IPS-NIHi7 (cell line): ENCODE measurements around the gene ZNF296.

Experiments used
- DNase-seq: peaks from one replicate; pipeline ENCODE4 v3.0.0; 2012; ENCODE audit warnings: mixed read lengths; ENCODE audit errors: extremely low spot score

The ZNF296 gene

GRCh38 chr19:45082170-45082569, 5.9 kb upstream of the ZNF296 start:
- DNase-seq = no peak

GRCh38 chr19:45079911-45080370, 3.7 kb upstream of the ZNF296 start:
- no peak for DNase-seq

DNA sequence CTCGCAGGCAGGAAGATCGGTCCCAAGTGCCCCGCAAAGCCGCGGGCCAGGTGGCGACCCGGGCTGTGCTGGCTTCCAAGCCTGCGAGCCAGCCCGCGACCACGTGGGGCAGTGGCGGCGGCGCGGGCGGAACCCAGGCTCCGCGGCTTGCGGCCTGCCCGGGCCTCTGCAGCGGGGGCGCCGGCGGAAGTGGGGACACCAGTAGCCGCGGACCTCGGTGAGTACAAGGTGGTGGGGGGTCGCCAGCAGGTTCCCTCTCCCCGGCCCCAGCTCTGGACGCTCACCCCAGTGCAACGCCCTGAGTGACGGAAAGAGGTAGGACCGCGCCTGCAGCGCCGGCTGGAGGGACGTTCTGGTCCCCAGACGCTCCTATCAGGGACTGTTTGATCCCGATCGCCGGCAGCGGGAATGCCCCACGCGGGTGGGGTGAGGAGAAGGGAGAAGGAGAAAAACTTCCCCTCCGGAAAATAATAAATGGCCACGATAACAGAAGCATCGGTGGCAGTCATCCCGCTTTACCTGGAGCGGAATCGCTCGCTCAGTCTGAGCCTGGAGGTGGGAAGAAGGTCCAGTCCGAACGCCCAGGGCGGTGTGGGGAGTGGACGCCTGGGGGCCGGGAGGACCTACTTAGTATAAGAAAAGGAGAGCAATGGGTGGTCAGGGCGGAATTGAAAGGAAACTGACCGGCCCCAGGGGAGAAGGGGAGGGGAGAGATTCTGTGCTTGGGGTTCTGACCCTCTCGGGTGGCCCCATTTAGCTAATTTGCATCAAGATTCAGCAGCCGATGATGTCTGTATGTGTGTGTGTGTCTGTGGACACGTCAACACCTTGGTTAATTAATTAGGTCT, 3.0 kb upstream of the ZNF296 start, which contains the start of gene GEMIN7:
Gene GEMIN7 (plus strand): TSS at position 198 of the 848 bp plus-strand sequence. CDS start 10,855 bp downstream, outside the sequence.
- peak; percentile 82 for DNase-seq

DNA sequence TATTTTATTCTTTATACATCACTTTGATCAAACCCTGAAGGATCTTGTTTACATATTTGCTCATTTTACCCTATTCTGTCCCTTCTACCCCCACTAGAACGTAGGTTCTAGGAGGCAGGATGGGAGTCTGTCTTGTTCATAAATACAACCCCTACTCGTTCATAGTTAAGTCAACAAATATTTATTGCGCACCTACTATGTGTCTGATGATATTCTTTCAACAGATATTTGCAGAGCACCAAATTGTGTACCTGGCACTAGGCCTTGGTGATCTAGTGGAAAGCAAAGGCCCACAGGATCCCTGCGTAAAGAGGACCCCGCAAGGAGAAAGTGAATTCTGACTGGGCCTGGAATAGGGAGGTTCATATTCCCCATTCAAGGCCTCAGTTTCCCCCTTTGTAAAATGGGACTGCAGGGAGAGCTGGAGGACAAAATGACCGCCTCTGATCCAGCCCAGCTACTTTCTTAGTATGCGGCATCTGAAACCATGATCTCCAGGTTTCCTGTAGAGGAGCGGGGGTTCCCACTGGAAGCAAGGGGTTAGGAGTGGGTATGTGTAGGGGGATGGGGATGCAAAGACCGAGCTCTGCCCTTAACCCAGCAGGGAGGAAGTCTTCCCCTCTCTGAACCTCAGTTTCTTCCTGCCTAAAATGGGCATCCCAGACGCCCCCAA, 2.2 kb upstream of the ZNF296 start:
- no peak for DNase-seq

GRCh38 chr19:45076851-45077730, 813 bp upstream of the ZNF296 start:
- no peak for DNase-seq

DNA sequence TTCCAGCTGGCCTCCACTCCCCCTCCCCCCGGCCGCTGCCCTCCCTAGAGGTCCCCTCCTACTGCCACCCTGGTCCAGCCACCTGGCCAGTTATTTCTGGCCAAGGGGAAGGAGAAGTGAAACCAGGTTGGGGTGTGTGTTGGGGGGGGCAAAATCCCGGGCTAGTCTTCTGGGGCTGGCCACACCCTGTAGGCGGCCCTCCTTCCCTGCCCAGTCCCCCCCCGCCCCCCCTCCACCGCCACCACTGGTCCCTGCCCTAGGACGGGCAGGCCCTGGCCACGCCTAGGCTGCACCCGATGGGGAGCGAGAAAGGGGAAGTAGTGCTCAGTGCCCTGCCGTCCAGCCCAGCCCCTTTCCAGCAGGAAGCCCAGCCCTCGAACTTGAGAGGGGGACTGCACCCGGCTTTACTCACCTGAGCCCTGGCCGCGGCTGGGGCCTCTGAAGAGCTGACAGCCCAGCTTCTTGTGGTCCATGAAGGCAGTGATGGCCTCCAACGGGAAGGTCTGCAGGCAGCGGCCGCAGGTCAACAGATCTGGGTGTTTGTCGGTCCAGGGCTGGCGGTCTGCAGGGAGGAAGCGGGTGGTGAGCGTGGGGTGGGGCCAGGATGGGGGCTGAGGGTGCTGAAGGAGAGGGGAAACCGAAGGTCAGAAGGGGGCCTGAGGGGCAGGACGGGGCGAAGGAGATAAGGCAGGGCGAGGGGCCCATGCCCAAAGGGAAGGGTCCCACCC, 813 bp downstream of the ZNF296 start:
- DNase-seq = peak; percentile 72

GRCh38 chr19:45074744-45075300, 1.5 kb downstream of the ZNF296 start:
- no peak for DNase-seq

- no peak for DNase-seq
Observed at GRCh38 chr19:45071969-45072790, 4.1 kb downstream of the ZNF296 start.

DNA sequence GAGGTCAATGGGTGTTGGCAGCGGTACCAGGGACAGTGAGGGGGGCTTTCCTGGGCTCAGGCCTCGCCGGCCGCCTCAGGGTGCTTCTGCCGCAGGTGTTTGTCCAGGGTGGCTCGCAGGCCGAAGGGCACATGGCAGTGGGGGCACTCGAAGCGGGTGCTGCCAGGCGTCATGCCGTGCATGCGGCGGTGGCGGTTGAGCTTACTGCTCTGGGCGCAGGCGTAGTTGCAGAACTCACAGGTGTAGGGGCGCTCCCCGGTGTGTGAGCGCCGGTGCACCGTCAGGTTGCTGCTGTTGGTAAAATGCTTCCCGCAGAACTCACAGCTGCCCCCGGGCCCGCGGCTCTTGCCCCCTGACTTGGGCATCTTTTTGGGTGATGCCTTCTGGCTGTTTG, 4.7 kb downstream of the ZNF296 start:
- DNase-seq = no peak

GRCh38 chr19:45070861-45071544, 5.3 kb downstream of the ZNF296 start:
- no peak for DNase-seq

- no peak for DNase-seq
Observed at GRCh38 chr19:45070214-45070613, 6.1 kb downstream of the ZNF296 start.

DNA sequence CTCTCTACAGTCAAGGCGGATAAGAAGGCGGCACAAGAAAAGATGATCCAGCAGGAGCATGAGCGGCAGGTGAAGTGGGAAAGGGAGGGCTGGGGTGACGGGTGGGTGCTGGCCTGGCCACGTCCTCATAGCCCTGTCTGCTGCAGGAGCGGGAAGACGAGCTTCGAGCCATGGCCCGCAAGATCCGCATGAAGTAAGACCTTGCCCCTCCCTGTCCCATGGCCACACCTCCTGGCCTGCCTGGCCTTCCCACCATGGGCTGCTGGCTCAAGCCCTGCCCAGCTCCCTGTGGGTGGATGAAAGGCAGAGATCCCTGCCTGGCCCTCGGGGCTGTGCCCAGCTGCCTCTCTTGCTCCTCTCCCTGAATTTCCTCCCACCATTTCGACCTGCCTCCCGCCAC, 7.2 kb downstream of the ZNF296 start:
- peak; percentile 75 for DNase-seq

- DNase-seq = no peak
Observed at GRCh38 chr19:45068041-45068440, 8.2 kb downstream of the ZNF296 start.

- DNase-seq = no peak
Observed at GRCh38 chr19:45066921-45067661, 9.2 kb downstream of the ZNF296 start.

DNA sequence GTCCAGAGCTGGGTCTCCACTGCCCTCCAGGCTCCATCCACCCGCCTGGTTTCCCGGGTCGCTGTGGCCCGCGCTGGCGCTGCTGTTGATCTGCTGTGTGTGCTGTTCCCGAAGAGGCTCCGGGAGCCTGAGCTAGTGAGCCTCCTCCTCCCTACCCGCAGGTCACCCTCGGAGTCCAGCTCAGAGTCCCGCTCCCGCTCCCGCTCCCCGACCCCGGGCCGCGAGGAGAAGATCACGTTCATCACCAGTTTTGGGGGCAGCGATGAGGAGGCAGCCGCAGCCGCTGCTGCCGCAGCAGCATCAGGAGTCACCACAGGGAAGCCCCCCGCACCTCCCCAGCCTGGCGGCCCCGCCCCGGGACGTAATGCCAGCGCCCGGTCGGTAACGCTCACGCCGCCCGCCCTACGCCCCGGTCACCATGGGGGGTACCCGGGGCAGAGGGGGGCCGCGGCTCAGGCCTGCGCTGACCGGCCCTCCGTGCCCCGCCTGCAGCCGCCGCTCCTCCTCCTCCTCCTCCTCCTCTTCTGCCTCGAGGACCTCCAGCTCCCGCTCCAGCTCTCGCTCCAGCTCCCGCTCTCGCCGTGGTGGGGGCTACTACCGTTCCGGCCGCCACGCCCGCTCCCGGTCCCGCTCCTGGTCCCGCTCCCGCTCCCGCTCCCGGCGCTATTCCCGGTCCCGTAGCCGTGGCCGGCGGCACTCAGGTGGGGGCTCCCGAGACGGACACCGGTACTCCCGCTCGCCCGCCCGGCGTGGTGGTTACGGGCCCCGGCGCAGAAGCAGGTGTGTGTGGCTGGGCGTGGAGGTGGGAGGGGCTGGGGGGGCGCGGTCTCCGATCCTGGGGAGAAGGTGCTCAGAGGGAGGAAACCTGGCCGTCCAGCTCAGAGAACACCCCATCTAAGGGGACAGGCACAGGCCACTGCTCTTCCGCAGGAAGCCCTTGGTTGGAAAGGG, 12.2 kb downstream of the ZNF296 start:
- no peak for DNase-seq

DNA sequence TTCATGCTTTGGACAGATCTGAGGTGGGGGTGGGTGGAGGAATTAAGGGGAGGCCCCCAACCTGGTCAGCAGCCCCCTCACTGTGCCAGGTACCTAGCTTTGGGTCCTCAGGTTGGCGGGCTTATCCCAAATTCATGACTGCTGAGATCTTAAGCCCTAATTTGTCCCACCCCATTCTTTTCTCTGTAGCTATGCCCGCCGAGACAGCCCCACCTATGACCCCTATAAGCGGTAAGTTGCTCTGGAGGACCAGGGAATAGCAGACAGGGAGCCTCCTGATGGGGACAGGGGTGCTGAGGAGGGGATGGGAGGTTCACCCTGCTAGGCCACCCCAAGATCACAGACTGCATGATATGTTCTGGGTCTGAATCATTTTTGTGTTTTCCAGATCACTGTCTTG, 14.3 kb downstream of the ZNF296 start:
- no peak for DNase-seq

DNA sequence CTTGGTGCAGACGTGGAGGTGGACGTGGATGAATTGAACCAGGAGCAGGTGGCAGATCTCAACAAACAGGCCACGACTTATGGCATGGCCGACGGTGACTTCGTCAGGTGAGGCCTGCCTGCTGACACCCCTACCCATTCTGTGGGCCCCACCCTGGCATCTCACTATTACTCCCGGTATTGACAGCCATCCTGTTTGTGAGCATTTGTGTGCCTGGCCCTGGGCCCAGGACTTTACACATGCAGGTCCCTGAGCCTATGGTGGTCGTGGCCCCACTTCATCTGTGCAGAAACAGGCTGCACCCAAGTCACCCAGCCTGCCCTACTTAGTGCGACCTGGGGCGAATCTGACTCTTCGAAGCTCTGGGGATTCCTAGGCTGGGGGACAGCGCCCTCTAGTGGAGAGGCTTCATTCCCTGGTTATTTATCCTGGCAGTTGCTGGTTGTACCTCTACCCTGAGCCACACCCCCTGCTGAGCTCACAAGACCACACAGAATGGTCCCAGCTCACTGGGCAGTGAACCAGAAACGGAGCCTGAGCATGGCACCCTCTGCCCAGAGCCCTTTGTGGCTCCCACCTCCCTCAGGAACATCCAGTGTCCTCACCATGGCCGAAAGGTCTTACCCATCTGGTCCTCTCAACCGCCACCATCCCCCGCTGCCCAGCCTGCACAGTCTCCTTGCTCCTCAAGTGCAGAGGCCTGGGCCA, 16.9 kb downstream of the ZNF296 start:
- peak; percentile 92 for DNase-seq
